Trophoblast cell (in vitro differentiated cells and primary cell): ENCODE measurements around the gene ECHDC1.

Source experiments
- DNase-seq, 2 donors: peaks; one replicate each; pipeline ENCODE4 v3.0.0-alpha.2; 2016
- H2AFZ ChIP-seq: 2 replicates; pipeline ENCODE4 v1.6.1; 2013; ENCODE audit warnings: low read length, moderate library complexity, mild to moderate bottlenecking; ENCODE audit not compliant: insufficient read depth, poor library complexity
- H2AK5ac ChIP-seq: 2 replicates; pipeline ENCODE4 v1.6.1; 2013; ENCODE audit warnings: mild to moderate bottlenecking, low read length
- H2BK120ac ChIP-seq: 2 replicates; pipeline ENCODE4 v1.6.1; 2013; ENCODE audit warnings: low read length, mild to moderate bottlenecking, moderate library complexity; ENCODE audit not compliant: insufficient read depth, poor library complexity
- H2BK12ac ChIP-seq: 2 replicates; pipeline ENCODE4 v1.6.1; 2013; ENCODE audit warnings: mild to moderate bottlenecking, low read length, moderate library complexity
- H2BK5ac ChIP-seq: 2 replicates; pipeline ENCODE4 v1.6.1; 2013; ENCODE audit warnings: low read length, low read depth, moderate library complexity, mild to moderate bottlenecking; ENCODE audit not compliant: poor library complexity
- H3K14ac ChIP-seq: 2 replicates; pipeline ENCODE4 v1.6.1; 2013; ENCODE audit warnings: mild to moderate bottlenecking, low read length
- H3K18ac ChIP-seq: 2 replicates; pipeline ENCODE4 v1.6.1; 2013; ENCODE audit warnings: mild to moderate bottlenecking, low read length
- H3K23ac ChIP-seq: 2 replicates; pipeline ENCODE4 v1.6.1; 2013; ENCODE audit warnings: low read length
- H3K27ac ChIP-seq: 2 replicates; pipeline ENCODE4 v1.5.1; 2013; ENCODE audit warnings: low read depth, mild to moderate bottlenecking, inconsistent platforms, low read length, moderate library complexity
- H3K27me3 ChIP-seq: 2 replicates; pipeline ENCODE4 v1.6.1; 2013; ENCODE audit warnings: inconsistent platforms, mild to moderate bottlenecking, low read length, moderate library complexity; ENCODE audit not compliant: insufficient read depth
- H3K36me3 ChIP-seq, 2 experiments: 1 replicate in 1 of 2; 2 replicates in 1 of 2; pipeline ENCODE4 v1.6.1; 2013; ENCODE audit warnings: low read length in 2 of 2, mild to moderate bottlenecking in 2 of 2, moderate library complexity in 1 of 2; ENCODE audit not compliant: insufficient read depth in 2 of 2, control insufficient read depth in 1 of 2
- H3K4ac ChIP-seq: 2 replicates; pipeline ENCODE4 v1.6.1; 2013; ENCODE audit warnings: low read depth, mild to moderate bottlenecking, low read length, moderate library complexity
- H3K4me1 ChIP-seq, 2 experiments: 1 replicate in 1 of 2; 2 replicates in 1 of 2; pipeline ENCODE4 v1.6.1; 2013; ENCODE audit warnings: low read length in 2 of 2, mild to moderate bottlenecking in 2 of 2, moderate library complexity in 1 of 2; ENCODE audit not compliant: insufficient read depth in 2 of 2, control insufficient read depth in 1 of 2
- H3K4me2 ChIP-seq: 2 replicates; pipeline ENCODE4 v1.6.1; 2013; ENCODE audit warnings: inconsistent platforms, mild to moderate bottlenecking, low read length, moderate library complexity
- H3K4me3 ChIP-seq: 2 replicates; pipeline ENCODE4 v1.5.1; 2013; ENCODE audit warnings: mild to moderate bottlenecking, low read depth, low read length, inconsistent platforms
- H3K79me1 ChIP-seq: one replicate; pipeline ENCODE4 v1.6.1; 2013; ENCODE audit warnings: low read length
- H3K79me2 ChIP-seq: 2 replicates; pipeline ENCODE4 v1.6.1; 2013; ENCODE audit warnings: low read length, mild to moderate bottlenecking; ENCODE audit not compliant: control insufficient read depth, insufficient read depth, poor library complexity
- H3K9ac ChIP-seq: 2 replicates; pipeline ENCODE4 v1.6.1; 2013; ENCODE audit warnings: mild to moderate bottlenecking, low read length
- H3K9me3 ChIP-seq: 2 replicates; pipeline ENCODE4 v1.6.1; 2013; ENCODE audit warnings: low read depth, mild to moderate bottlenecking, control low read depth, inconsistent platforms, low read length; ENCODE audit not compliant: insufficient read depth
- H4K12ac ChIP-seq: 2 replicates; pipeline ENCODE4 v1.6.1; 2013; ENCODE audit warnings: low read depth, mild to moderate bottlenecking, low read length, moderate library complexity
- H4K8ac ChIP-seq: 2 replicates; pipeline ENCODE4 v1.6.1; 2013; ENCODE audit warnings: low read depth, mild to moderate bottlenecking, low read length, moderate library complexity
- H4K91ac ChIP-seq: one replicate; pipeline ENCODE4 v1.6.1; 2013; ENCODE audit warnings: low read depth, mild to moderate bottlenecking, low read length, moderate library complexity
- WGBS: extraction: QIAGEN DNeasy Blood & Tissue Kit; methylation state at CpG from one replicate; pipeline ENCODE4 v1.1.7; 2013; ENCODE audit warnings: missing lambda C conversion rate; ENCODE audit not compliant: insufficient read length, insufficient coverage; ENCODE audit errors: extremely low coverage; 5-methylcytosine and 5-hydroxymethylcytosine counted together

Gene ECHDC1

DNA sequence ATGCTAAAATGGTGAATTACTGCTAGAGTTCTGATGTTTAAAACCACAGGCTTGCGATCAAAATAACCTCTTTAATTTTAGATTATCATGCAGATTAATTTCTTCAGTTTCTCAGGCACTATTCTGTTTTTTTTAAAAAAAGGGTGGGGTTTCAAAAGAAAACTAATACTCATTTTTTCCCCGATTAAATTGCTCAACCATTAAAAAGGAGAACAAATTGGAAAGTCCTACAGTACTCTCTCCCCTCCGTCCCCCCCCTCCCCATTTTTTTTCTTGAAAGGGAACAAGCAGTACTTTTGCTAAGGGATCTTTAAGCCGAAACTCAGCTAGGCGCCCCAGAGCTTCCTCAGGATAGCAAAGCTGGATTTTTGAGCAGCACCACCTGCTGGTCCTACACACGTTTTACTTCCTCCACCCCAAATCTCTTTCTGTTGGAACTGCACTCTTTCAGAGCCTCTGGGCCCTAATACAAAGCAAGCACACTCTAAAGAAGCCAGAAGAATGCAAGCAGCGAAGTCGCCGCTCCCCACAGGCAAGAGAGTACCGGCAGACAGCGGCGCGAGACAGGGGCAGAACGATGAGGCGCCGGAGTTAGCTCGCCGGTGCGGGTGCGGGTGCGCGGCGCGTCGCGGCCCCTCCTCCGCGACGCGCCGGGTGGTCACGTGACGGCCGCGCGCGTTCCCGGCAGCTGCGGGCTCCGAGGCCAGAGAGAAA is 77.1 kb downstream of the ECHDC1 start, which contains the start of gene RNF146:
TSS of gene RNF146 (plus strand) at position 687 of the 714 bp plus-strand sequence. CDS start 13,475 bp downstream, outside the sequence.
- WGBS: no CpG with 5 or more reads among the region's 40 CpGs
- Histone ChIP-seq H3K27me3 (no peaks in the 10 kb centered on the region), H3K4ac (peak within 1 kb of the TSS; percentile 75), H2BK12ac (no peak within 1 kb of the TSS), H3K79me1 (peaks cover 12% of the 10 kb centered on the region), H2BK120ac (peak within 1 kb of the TSS; percentile 82), H2BK5ac (peak within 1 kb of the TSS; percentile 90), H3K36me3 (no peaks in the 10 kb centered on the region), H4K12ac (peak within 1 kb of the TSS; percentile 98), H3K79me2 (peaks cover 12% of the 10 kb centered on the region), H4K91ac (peak within 1 kb of the TSS; percentile 81), H2AK5ac (peak within 1 kb of the TSS; percentile 50), H3K14ac (peak within 1 kb of the TSS; percentile 92), H3K4me2 (peak within 1 kb of the TSS; percentile 57), H3K23ac (no peak within 1 kb of the TSS), H3K9ac (peak within 1 kb of the TSS; percentile 96), H3K4me1 (no peaks in the 10 kb centered on the region), H3K27ac (peak within 1 kb of the TSS; percentile 99), H3K4me3 (peak within 1 kb of the TSS; percentile 100), H3K18ac (peak within 1 kb of the TSS; percentile 88), H4K8ac (peak within 1 kb of the TSS; percentile 95), H2AFZ (peak within 1 kb of the TSS; percentile 95), H3K9me3 (no peaks in the 10 kb centered on the region)
- DNase-seq: peak; percentile 77 to 88

DNA sequence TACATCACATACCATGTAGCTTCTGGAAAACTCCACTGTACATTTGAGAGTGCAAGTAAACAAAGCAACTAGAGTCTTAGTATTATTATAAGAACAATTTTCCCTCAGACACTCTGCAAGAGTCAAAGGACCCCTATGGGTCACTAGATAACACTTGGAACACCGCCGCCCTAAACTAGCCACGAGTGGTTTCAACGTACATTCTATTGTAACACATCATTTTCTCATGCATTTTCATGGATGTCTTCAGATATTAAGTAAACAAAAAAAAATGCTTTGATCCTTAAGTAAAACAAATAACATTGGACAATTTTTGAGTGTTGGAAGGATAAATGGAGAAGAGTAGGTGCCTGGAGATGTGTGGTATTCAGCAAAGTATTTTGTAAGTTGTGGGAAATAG is 79.9 kb downstream of the ECHDC1 start:
- no peak overlapping the region for H3K4me3 ChIP-seq
- H3K27ac ChIP-seq: no peak overlapping the region
- H4K12ac ChIP-seq: no peak overlapping the region
- WGBS: no CpG with 5 or more reads among the region's 4 CpGs
- H2BK120ac ChIP-seq: no peak overlapping the region
- H2BK12ac ChIP-seq: no peak overlapping the region
- no peak overlapping the region for H3K4ac ChIP-seq
- H3K23ac ChIP-seq: no peak overlapping the region
- no peak overlapping the region for H3K9ac ChIP-seq
- H3K14ac ChIP-seq: no peak overlapping the region
- H3K4me1 ChIP-seq: no peaks in the 10 kb centered on the region
- peaks cover 12% of the 10 kb centered on the region for H3K79me1 ChIP-seq
- H3K79me2 ChIP-seq: peaks cover 12% of the 10 kb centered on the region
- no peak overlapping the region for H2AK5ac ChIP-seq
- H3K18ac ChIP-seq: no peak overlapping the region
- no peaks in the 10 kb centered on the region for H3K36me3 ChIP-seq
- no peak overlapping the region for H2BK5ac ChIP-seq
- no peak overlapping the region for H3K4me2 ChIP-seq
- H2AFZ ChIP-seq: no peak overlapping the region
- H3K9me3 ChIP-seq: no peaks in the 10 kb centered on the region
- H4K91ac ChIP-seq: no peak overlapping the region
- H3K27me3 ChIP-seq: no peaks in the 10 kb centered on the region
- DNase-seq: peak; percentile 4 to 7
- no peak overlapping the region for H4K8ac ChIP-seq

DNA sequence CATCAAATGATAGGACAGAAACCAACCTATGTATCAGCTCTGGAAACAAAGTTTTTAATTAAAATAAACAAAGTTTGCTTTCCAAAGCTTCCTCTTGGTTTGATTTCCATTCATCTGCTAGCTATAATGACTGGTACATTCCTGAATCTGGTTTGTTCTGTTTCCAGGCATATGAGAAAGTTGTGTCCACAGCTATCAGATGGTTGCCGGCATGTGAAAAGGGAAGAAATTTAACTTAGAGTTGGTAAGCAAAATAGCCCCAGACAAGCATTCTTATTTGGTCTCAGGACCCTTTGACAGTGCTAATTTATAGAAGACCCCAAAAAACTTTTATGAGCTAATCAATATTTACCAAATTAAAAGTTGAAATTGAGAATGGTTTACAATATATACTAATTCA is 80.5 kb downstream of the ECHDC1 start:
- H2BK120ac ChIP-seq: no peak overlapping the region
- no CpG with 5 or more reads among the region's 1 CpG for WGBS
- H4K8ac ChIP-seq: no peak overlapping the region
- H2AFZ ChIP-seq: no peak overlapping the region
- H3K18ac ChIP-seq: no peak overlapping the region
- peaks cover 12% of the 10 kb centered on the region for H3K79me2 ChIP-seq
- H3K79me1 ChIP-seq: peaks cover 12% of the 10 kb centered on the region
- no peak overlapping the region for H3K9ac ChIP-seq
- no peaks in the 10 kb centered on the region for H3K36me3 ChIP-seq
- no peaks in the 10 kb centered on the region for H3K9me3 ChIP-seq
- no peak overlapping the region for H3K4me2 ChIP-seq
- no peak overlapping the region for H3K27ac ChIP-seq
- DNase-seq: no peak
- H4K91ac ChIP-seq: no peak overlapping the region
- no peak overlapping the region for H3K23ac ChIP-seq
- H3K27me3 ChIP-seq: no peaks in the 10 kb centered on the region
- H3K4me3 ChIP-seq: no peak overlapping the region
- no peak overlapping the region for H2BK12ac ChIP-seq
- no peak overlapping the region for H3K4ac ChIP-seq
- H3K14ac ChIP-seq: no peak overlapping the region
- H3K4me1 ChIP-seq: no peaks in the 10 kb centered on the region
- H4K12ac ChIP-seq: no peak overlapping the region
- no peak overlapping the region for H2AK5ac ChIP-seq
- H2BK5ac ChIP-seq: no peak overlapping the region

DNA sequence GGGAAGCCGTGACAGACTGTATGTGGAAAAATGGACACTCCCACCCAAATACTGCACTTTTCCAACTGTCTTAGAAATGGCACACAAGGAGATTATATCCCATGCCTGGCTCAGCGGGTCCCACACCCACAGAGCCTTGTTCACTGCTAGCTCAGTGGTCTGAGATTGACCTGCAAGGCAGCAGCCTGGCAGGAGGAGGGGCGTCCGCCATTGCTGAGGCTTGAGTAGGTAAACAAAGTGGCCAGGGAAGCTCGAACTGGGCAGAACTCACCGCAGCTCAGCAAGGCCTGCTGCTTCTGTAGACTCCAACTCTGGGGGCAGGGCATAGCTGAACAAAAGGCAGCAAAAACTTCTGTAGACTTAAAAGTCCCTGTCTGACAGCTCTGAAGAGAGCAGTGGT is 88.1 kb downstream of the ECHDC1 start:
- Histone ChIP-seq H3K14ac (no peak overlapping the region), H2AK5ac (no peak overlapping the region), H3K36me3 (no peaks in the 10 kb centered on the region), H3K9me3 (no peaks in the 10 kb centered on the region), H3K27me3 (no peaks in the 10 kb centered on the region), H3K4me1 (no peaks in the 10 kb centered on the region), H3K27ac (no peak overlapping the region), H4K8ac (no peak overlapping the region), H3K4me2 (no peak overlapping the region), H2BK12ac (no peak overlapping the region), H3K79me1 (no peaks in the 10 kb centered on the region), H3K9ac (no peak overlapping the region), H2AFZ (no peak overlapping the region), H2BK120ac (no peak overlapping the region), H2BK5ac (no peak overlapping the region), H3K18ac (no peak overlapping the region), H4K12ac (no peak overlapping the region), H3K4ac (no peak overlapping the region), H4K91ac (no peak overlapping the region), H3K4me3 (no peak overlapping the region), H3K23ac (no peak overlapping the region), H3K79me2 (no peaks in the 10 kb centered on the region)
- DNase-seq: no peak
- WGBS: no CpG with 5 or more reads among the region's 6 CpGs
